K562 (cell line): ENCODE data around the gene C2CD5.

ENCODE experiments used
- CHD7 ChIP-seq: fragments of 200-600 bp; sonication (generic); IDR thresholded peaks from one replicate; pipeline ENCODE4 v1.6.1; 2012; ENCODE audit warnings: mild to moderate bottlenecking, low read depth, low read length, inconsistent platforms
- CTCF ChIP-seq, 3 experiments: IDR thresholded peaks in 2 of 3; conservative IDR thresholded peaks in 1 of 3; 2 replicates each; pipeline ENCODE4 v1.5.1; 2011 to 2012; ENCODE audit warnings: low read length in 3 of 3, mild to moderate bottlenecking in 3 of 3, control low read depth in 2 of 3, improper control_type of control experiment in 1 of 3, inconsistent platforms in 1 of 3, low read depth in 1 of 3, mixed read lengths in 1 of 3, moderate library complexity in 1 of 3; ENCODE audit not compliant: insufficient read depth in 2 of 3
- TCF15 ChIP-seq: fragments of 250-450 bp; sonication (Bioruptor Pico); IDR thresholded peaks from 2 replicates; pipeline ENCODE4 v1.8.0; 2022; ENCODE audit warnings: moderate library complexity, mild to moderate bottlenecking, inconsistent platforms
- TCF3 ChIP-seq: sonication (generic); formaldehyde crosslinking; IDR thresholded peaks from 2 replicates; pipeline ENCODE4 v1.4.0; 2020; ENCODE audit warnings: mild to moderate bottlenecking, missing genetic modification reagents

- TF ChIP-seq TCF3 (CRISPR knock-in tag) (no peak), CTCF (IDR thresholded peaks at IDR 0.05 in 2 of 3, conservative IDR thresholded peaks at IDR 0.05 in 1 of 3; ENCODE audit: insufficient read depth in 2 of 3, low read depth in 1 of 3, low read length in 3 of 3) (no peak), CHD7 (no peak), TCF15 (no peak)
Observed at GRCh38 chr12:22518998-22519397, 25.3 kb downstream of the C2CD5 start.
